ENCODE results near the gene OSBPL6.

GRCh38 chr2:178414266-178415247 is 220.2 kb downstream of the OSBPL6 start:
- TF ChIP-seq CTCF (IDR thresholded peaks at IDR 0.05) (peak; percentile 81 to 96 (median 90)), POLR2A (IDR thresholded peaks at IDR 0.05) (peak in 1 of 2 donors; percentile 46)

All from heart left ventricle (tissue), 13 donors.